ENCODE data around the gene SMAGP. TPM values are rescaled to one million over a fixed set of nuclear protein-coding genes. Genes with fewer than 3 reads are reported as not detected.
"Not testable (repeated sequence)": the region's sequence is repeated elsewhere in the genome, so short reads cannot be mapped to it uniquely, and the experiment has no call there.

SMAGP gene
- under 1 TPM; 0.82 to 0.86 TPM for total RNA-seq

- ChIA-PET POLR2A (interaction anchor here (0.6 to 1.3 kb wide), 6 partner anchors 26 to 187 kb away, joined by 3 to 11 read pairs (median 4); partner anchors contain the start of gene CSRNP2), CTCF (interaction anchor here (0.8 to 3.6 kb wide), 5 partner anchors 11 to 71 kb away, joined by 3 to 29 read pairs (median 4); no protein-coding TSS in a partner anchor)
These were observed at the start of gene SMAGP for GRCh38 chr12:51270067-51270950. TSS of gene SMAGP (minus strand) at chr12:51270415. CDS start at chr12:51269278, 1,137 bp downstream.

GRCh38 chr12:51318846-51319599 is 48.8 kb upstream of the SMAGP start:
- ChIA-PET CTCF (interaction anchor here (0.9 to 1.6 kb wide), 4 partner anchors 22 to 229 kb away, joined by 3 to 5 read pairs (median 4); no protein-coding TSS in a partner anchor), POLR2A (interaction anchor here (0.5 kb wide), 1 partner anchor 34 kb away, joined by 3 read pairs; no protein-coding TSS in a partner anchor)

GRCh38 chr12:51318057-51318806 is 48.0 kb upstream of the SMAGP start:
- POLR2A ChIA-PET = not testable (repeated sequence)
- CTCF ChIA-PET = interaction anchor here (0.7 to 1.5 kb wide), 4 partner anchors 23 to 229 kb away, joined by 3 to 5 read pairs (median 4); no protein-coding TSS in a partner anchor

GRCh38 chr12:51311389-51311788 is 41.2 kb upstream of the SMAGP start:
- ChIA-PET CTCF (interaction anchor here (0.9 to 1.6 kb wide), 2 partner anchors 12 to 29 kb away, joined by 3 to 5 read pairs; no protein-coding TSS in a partner anchor), POLR2A (interaction anchor here (0.6 kb wide), 1 partner anchor 15 kb away, joined by 3 read pairs; no protein-coding TSS in a partner anchor)

- POLR2A ChIA-PET = no interaction called here
- CTCF ChIA-PET = no interaction called here
These were observed 37.7 kb upstream of the SMAGP start for GRCh38 chr12:51307655-51308593.

- ChIA-PET CTCF (no interaction called here), POLR2A (no interaction called here)
These were observed 36.3 kb upstream of the SMAGP start for GRCh38 chr12:51306507-51306906.

GRCh38 chr12:51300768-51301167 is 30.6 kb upstream of the SMAGP start:
- CTCF ChIA-PET = interaction anchor here (1.0 kb wide), 1 partner anchor 41 kb away, joined by 3 read pairs; no protein-coding TSS in a partner anchor
- POLR2A ChIA-PET = not testable (repeated sequence)

GRCh38 chr12:51295651-51296050 is 25.4 kb upstream of the SMAGP start:
- ChIA-PET POLR2A (no interaction called here), CTCF (no interaction called here)

GRCh38 chr12:51294097-51294496 is 23.9 kb upstream of the SMAGP start:
- CTCF ChIA-PET = interaction anchor here (1.3 to 1.5 kb wide), 3 partner anchors 10 to 47 kb away, joined by 3 to 5 read pairs (median 4); partner anchors contain the start of gene SMAGP
- POLR2A ChIA-PET = interaction anchor here (0.6 kb wide), 1 partner anchor 283 kb away, joined by 3 read pairs; no protein-coding TSS in a partner anchor

- ChIA-PET CTCF (interaction anchor here (1.3 to 1.5 kb wide), 3 partner anchors 10 to 47 kb away, joined by 3 to 5 read pairs (median 4); partner anchors contain the start of gene SMAGP), POLR2A (interaction anchor here (0.6 kb wide), 1 partner anchor 283 kb away, joined by 3 read pairs; no protein-coding TSS in a partner anchor)
These were observed 23.5 kb upstream of the SMAGP start for GRCh38 chr12:51293696-51294095.

- CTCF ChIA-PET = interaction anchor here (1.5 to 2.0 kb wide), 2 partner anchors 10 to 50 kb away, joined by 3 to 4 read pairs; no protein-coding TSS in a partner anchor
- POLR2A ChIA-PET = not testable (repeated sequence)
These were observed 21.6 kb upstream of the SMAGP start for GRCh38 chr12:51291603-51292513.

GRCh38 chr12:51285843-51286242 is 15.6 kb upstream of the SMAGP start:
- ChIA-PET POLR2A (no interaction called here), CTCF (interaction anchor here (1.1 kb wide), 1 partner anchor 54 kb away, joined by 3 read pairs; no protein-coding TSS in a partner anchor)

- ChIA-PET POLR2A (no interaction called here), CTCF (interaction anchor here (0.6 to 1.2 kb wide), 2 partner anchors 11 to 21 kb away, joined by 3 read pairs; partner anchors contain the start of gene SMAGP)
These were observed 11.1 kb upstream of the SMAGP start for GRCh38 chr12:51281202-51281924.

GRCh38 chr12:51275088-51275487 is 4.9 kb upstream of the SMAGP start:
- CTCF ChIA-PET = no interaction called here
- POLR2A ChIA-PET = interaction anchor here (0.5 kb wide), 1 partner anchor 103 kb away, joined by 3 read pairs; no protein-coding TSS in a partner anchor

GRCh38 chr12:51272810-51273209 is 2.6 kb upstream of the SMAGP start:
- POLR2A ChIA-PET = not testable (repeated sequence)
- CTCF ChIA-PET = interaction anchor here (0.7 to 2.1 kb wide), 3 partner anchors 51 to 1807 kb away, joined by 3 to 6 read pairs (median 3); partner anchors contain the start of gene BIN2

Measured in activated CD8-positive, alpha-beta memory T cell treated with anti-CD3 and anti-CD28 coated beads for 36 hours (primary cell).